Stimulated activated naive CD8-positive, alpha-beta T cell treated with anti-CD3 and anti-CD28 coated beads, Interleukin-15, Interleukin-2, amounts not matched to agents 100 U/mL and 50 U/mL, for 24 hours (primary cell): Measurements from ENCODE around the gene DTNBP1.

ENCODE experiments used
- ATAC-seq: fragments of 150-1000 bp; cut with Tn5 transposase; one replicate; pipeline ENCODE4 v1.10.0; 2021
- DNase-seq: peaks from one replicate; pipeline ENCODE4 v3.0.0; 2021

DTNBP1 gene

GRCh38 chr6:15623276-15624116 lies 39.3 kb downstream of the DTNBP1 start:
- DNase-seq (no peak), ATAC-seq (peak; percentile 30)

DNA sequence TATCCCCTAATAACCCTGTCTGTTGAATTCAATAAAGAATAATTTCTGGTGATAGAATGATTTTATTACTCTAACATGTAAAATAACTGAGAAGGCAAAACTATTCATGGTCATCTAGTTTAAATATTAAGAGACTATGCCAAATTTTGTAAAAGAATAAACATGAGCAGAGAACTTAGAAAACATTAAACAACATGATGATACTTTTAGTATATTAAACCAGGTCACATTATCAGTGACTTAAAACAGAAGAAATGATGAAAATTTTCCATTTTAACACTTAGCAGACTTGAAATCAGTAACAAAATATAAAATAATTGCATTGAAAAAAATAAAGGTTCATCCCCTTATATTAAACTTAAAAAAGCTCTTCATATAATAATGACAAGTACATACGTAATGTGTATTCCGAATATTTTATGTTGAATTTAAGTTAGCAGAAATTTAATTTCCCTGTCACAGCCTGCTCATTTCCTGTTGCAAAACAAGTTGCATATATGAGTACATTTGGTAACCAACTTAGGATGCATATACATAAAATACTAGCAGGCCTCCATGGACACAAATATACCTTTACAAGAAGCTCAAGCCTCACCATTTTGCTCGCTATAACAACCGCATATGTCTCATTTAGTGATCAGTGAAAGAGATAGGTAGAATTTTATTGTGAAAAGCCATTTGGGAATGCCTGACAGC lies 40.6 kb downstream of the DTNBP1 start:
- no peak for ATAC-seq
- no peak for DNase-seq

GRCh38 chr6:15621203-15622044 lies 41.4 kb downstream of the DTNBP1 start:
- ATAC-seq (peak; percentile 91), DNase-seq (peak; percentile 33)

GRCh38 chr6:15620611-15621010 lies 42.2 kb downstream of the DTNBP1 start:
- DNase-seq (no peak), ATAC-seq (no peak)

GRCh38 chr6:15619330-15619729 lies 43.5 kb downstream of the DTNBP1 start:
- DNase-seq, result no peak
- no peak for ATAC-seq

DNA sequence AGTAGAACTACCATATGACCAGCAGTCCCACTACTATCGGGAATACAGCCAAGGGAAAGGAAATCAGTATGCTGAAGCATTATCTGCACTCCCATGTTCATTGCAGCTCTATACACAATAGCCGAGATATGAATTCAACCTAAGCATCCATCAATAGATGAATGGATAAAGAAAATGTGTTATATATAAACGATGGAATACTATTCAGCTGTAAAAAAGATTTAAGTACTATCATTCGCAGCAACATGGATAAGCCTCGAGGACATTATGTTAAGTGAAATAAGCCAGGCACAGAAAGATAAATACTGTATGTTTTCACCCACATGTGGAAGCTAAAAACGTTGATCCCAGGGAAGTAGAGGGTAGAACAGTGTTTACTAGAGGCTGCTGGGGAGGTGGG lies 44.1 kb downstream of the DTNBP1 start:
- ATAC-seq (no peak), DNase-seq (no peak)

DNA sequence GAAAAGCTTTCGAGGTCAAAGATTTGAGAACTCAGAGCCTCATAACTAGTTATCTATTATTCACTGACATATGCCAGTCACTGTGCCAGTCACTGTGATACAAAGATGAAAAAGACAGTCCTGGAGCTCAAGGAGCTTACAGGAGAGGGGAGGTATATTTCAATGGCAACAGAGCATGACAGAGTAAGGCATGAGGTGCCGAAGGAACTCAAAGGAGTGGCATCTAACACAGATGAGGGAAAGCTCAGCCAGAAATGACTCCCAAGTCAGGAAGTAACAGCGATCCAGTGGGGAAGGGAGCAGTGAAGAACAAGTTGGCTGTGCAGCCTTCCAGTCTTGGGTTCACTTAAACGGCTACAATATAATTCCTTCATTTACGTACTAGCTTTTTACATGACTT lies 46.6 kb downstream of the DTNBP1 start:
- no peak for ATAC-seq
- no peak for DNase-seq

DNA sequence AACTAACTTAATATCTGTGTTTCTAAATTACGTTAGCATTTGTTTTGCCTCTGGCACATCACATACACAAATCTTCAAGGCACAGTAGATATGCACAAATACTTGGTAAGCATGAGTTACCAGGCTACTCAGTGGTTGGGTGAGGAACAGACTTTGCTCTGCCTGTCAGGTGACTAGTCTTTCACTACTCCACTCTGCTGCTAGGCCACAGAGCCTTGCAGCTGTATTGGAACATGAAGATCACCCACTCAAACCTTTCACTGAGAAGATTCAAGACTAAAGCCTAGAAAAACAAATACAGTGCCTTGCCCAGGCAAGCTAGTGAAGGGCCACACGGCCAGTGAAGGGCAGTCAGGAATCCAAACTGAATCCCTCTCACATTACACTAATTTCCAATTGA lies 47.0 kb downstream of the DTNBP1 start:
- no peak for DNase-seq
- no peak for ATAC-seq

DNA sequence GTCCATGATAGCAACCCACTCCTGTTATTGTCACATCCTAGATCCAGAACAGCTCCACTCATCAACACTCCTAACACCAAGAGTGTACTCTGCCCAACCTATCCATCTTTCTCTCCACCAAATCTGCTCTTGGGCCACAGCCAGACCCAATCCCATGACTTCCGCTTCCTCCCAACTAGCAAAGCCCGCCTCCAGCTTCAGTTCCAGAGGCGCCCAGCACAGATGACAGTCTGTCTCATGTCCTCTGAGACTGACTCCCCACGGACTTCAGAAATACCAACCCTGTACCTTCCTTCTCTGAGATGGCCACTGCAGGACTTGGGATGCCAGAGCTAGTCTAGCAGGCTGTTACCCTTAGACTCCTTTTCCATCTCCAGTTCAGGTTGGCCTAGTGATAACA lies 48.6 kb downstream of the DTNBP1 start:
- ATAC-seq (no peak), DNase-seq (no peak)

DNA sequence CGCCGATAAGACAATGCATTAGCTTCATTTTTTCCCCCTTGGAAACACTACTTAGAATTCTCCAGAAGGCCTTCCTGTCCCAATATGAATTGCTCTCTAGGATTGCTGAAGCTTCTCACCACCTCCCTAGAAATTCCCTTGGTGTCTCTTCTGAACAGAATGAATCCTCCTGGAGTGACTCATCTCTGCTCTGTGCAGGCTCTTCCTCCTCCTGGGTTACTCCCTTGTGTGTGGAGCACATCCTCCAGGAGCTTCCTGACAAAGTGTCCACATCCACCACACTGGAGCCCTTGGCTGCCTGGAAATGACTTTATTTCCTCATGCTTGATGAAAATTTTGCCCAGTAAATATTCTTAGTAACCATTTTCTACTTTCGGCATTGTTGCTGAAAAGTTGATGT lies 54.4 kb downstream of the DTNBP1 start:
- DNase-seq, result no peak
- no peak for ATAC-seq

DNA sequence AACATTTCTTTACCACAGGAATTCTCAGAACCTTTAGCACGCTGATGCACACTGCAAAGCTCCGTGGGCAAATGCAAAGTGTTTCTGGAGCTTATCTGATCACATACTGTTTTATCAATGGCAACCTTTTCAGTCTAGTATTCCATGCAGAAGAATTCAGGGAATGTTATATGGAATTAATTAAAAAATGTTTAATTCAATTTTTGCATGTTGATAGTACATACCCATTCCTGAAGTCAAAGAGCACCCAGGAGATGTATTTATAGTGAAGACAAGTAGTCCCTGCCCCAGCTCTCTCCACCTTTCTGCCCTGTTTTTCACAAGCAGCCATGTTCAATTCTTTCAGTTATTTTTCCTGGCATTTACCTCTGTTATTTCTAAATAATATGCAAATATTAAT lies 55.2 kb downstream of the DTNBP1 start:
- ATAC-seq, result no peak
- DNase-seq, result no peak

DNA sequence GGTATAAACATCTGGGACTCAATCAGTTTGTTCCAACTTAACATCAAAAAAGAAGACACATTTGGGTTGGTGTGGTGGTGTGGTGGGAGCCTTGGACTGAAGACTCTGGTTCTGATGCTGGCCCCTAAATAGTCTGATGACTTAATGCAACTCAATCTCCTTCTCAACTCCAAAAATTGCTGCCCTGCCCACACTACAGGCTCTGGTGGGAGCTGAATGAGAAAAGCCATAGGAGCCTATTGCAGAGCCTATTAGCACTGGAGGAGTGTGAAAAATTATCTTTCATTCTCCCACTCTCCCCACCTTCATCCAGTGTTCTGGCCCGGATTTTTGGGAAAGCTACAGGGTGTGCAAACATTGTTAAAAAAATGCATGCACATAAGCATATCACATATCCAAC lies 56.5 kb downstream of the DTNBP1 start:
- DNase-seq (no peak), ATAC-seq (no peak)

DNA sequence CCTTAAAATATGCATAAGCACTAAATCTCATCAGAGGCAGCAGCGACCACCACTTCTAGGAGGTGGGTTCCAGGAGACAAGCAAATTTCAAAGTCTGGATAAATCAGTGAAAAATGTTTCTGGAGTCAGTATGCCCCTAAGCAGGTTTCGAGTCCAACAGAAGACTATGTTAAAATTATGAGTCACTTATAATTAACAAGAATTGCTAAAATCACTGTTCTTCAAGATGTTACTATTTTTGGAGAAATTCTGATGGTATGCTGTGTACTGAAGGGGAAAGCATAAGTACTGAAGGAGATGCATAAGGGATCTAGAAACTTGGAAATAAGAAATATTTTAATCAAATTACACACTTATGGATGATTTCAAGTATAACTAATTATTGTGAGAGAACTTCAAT lies 58.0 kb downstream of the DTNBP1 start:
- no peak for DNase-seq
- no peak for ATAC-seq

DNA sequence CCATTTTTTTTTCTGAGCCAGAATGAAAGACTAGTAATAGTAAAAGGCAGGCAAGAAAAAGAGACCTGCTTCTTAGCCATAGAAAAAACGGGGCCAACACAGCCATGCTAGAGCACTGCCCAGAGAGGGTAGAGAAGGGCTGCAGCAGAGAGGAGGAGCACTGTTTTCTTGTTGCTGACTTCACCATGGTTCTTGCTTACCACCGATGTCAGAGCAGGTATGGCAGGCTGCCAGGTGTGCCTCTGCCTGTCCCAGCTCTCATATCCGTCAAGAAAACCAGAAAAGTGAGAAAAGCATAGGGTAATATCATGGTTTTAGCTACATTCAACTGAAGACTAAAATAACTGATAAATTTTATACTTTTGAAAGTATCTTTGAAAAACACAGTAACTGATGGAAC lies 60.7 kb downstream of the DTNBP1 start:
- ATAC-seq, result no peak
- DNase-seq, result no peak

DNA sequence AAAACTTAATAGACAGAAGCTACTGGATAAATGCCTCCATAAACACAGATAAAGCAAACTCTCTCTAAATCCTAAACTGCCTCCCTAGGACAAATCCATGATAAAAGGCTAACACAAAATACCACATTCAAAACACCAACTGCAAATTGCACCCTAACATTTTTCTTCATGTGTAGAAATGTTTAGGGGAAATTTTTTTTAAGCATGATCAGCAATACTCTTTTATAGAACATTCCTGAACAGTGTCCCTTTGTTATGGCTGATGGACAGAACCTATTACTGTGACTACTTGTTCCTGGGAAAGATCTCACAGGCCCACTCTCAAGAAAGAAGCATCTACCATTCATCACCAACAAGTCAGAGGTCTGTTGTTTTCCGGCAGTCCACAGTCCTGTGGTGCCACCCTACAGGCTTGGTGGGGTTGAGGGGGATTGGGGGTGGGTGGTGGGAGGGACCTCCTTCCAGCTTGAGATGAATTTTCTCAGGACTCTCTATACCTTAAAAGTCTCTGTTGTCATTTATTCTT lies 64.5 kb downstream of the DTNBP1 start:
- ATAC-seq (no peak), DNase-seq (no peak)

DNA sequence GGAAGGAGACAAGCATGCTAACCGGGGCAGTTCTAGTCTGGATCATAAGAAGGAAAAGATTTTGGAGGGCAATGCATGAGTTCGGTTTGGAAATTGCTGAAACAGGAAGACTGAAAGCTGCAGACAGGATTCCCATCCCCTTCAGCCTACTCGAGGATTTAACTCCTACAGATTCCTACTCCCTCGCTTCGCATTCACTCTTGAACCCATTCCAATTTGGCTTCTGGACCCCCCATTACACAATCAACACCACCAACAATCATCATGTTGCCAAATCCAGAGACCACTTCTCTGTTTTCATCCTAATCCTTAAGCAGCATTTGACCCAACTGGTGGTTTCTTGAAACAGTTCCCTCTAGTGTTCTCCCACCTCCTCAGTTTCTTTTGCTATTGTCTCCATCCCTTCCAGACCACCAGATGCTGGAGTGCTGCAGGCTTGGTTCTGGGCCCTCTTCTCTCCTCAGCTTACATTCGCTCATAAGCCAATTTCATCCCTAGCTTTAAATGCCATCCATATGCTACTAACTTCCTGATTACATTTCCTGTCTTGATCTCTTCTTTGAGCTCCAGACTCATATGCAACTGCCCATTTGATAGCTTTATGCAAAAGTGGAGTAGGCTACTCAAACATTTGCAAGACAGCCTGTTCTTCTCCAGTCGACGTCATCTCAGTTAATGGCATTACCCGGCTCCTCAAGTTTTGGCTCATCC lies 66.5 kb downstream of the DTNBP1 start:
- ATAC-seq (no peak), DNase-seq (no peak)

DNA sequence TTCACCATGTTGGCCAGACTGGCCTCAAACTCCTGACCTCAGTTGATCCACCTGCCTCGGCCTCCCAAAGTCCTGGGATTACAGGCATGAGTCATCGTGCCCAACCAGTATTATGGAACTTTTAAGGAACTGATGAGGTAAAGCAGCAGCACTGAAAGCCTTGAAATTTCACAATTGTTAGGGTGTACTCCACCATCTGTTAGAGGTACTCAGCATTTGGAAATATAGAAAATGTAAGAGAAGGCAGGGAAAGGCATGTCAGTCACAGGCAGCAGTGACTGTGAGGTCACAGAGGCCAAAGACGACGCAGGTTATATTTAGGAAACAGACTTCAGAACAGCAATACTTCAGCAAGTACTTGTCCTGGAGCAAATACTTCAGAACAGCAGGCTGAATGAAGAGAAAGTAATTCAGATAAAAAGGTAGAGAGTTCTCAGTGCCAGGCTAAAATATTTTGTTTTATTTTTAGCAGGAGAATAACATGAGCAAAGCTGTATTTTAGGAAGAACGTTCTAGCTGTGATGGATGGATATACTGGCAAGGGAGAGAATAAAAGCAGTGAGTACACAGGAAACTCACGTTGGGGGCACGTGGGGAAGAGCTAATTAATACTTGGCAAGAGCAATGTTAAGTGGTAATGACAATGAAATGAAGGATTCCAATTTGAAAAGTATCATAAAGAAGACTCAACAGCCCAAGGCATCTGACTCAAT lies 67.2 kb downstream of the DTNBP1 start:
- ATAC-seq (no peak), DNase-seq (no peak)

- no peak for ATAC-seq
- DNase-seq, result no peak
Observed at GRCh38 chr6:15594512-15595259, 68.1 kb downstream of the DTNBP1 start.

DNA sequence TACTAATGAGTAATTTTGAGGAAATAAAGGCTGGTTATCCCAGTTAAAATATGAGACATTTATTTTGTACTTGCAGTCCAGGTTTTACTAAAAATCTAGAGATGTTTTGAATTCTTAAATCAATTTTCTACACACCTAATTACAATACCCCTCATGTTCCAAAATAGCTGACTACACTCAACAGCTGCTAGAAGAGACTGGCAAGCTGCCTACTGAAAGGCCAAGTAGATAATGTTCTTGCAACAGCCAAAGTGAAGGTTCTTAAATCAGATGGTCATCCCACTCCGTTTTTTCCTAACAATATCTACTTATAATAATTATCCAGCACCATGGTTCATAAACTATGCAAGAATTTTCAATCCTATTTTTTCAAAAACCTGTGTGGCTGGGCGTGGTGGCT lies 69.0 kb downstream of the DTNBP1 start:
- no peak for ATAC-seq
- DNase-seq, result no peak

DNA sequence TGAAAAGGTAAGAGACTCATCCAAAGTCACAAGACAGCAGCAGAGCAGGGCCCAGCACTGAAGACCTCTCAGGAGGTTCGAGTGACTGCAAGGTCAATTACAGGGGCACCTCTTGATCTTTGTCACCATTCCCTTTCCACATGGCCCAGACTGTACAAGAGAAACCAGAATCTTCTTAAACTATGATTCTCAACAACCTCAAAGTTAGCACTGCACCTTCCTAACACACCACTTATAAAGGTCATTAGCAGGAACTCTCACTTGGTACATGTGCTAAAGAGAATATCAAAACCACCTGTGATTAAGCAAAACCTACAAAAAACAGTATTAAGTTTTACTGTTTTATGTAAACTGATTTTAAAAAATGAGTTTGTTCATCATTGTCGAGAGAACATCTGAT lies 70.2 kb downstream of the DTNBP1 start:
- no peak for ATAC-seq

More for the DNA sequence above, 70.2 kb downstream of the DTNBP1 start:
- DNase-seq, result no peak
